Measurements from ENCODE around the gene VWA5B1.

GRCh38 chr1:20322825-20323612 lies 32.3 kb downstream of the VWA5B1 start:
- TF ChIP-seq, protein P1, sequence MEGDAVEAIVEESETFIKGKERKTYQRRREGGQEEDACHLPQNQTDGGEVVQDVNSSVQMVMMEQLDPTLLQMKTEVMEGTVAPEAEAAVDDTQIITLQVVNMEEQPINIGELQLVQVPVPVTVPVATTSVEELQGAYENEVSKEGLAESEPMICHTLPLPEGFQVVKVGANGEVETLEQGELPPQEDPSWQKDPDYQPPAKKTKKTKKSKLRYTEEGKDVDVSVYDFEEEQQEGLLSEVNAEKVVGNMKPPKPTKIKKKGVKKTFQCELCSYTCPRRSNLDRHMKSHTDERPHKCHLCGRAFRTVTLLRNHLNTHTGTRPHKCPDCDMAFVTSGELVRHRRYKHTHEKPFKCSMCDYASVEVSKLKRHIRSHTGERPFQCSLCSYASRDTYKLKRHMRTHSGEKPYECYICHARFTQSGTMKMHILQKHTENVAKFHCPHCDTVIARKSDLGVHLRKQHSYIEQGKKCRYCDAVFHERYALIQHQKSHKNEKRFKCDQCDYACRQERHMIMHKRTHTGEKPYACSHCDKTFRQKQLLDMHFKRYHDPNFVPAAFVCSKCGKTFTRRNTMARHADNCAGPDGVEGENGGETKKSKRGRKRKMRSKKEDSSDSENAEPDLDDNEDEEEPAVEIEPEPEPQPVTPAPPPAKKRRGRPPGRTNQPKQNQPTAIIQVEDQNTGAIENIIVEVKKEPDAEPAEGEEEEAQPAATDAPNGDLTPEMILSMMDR (IDR thresholded peaks at IDR 0.05): no peak
- TF ChIP-seq EP300 (IDR thresholded peaks at IDR 0.05): no peak
